Coronary artery (tissue), 2 donors: ENCODE data around the gene ONECUT2.
"Not testable (repeated sequence)": the region's sequence is repeated elsewhere in the genome, so short reads cannot be mapped to it uniquely, and the experiment has no call there.

Source experiments
- DNase-seq: peaks from one replicate; pipeline ENCODE4 v3.0.0-alpha.2; 2017; ENCODE audit warnings: low spot score
- H3K27ac ChIP-seq, 2 donors: fragments of 200-600 bp; sonication (generic); one replicate each; pipeline ENCODE4 v1.5.1; 2016 to 2019
- H3K4me3 ChIP-seq: fragments of 200-600 bp; sonication (generic); 2 replicates; pipeline ENCODE4 v1.5.1; 2016; ENCODE audit warnings: mild to moderate bottlenecking, moderate library complexity
- TF ChIP-seq, protein P1 (sequence below): fragments of 200-600 bp; sonication (generic); IDR thresholded peaks from one replicate; pipeline ENCODE4 v1.5.1; 2019; ENCODE audit warnings: antibody characterized with exemption

Gene ONECUT2

DNA sequence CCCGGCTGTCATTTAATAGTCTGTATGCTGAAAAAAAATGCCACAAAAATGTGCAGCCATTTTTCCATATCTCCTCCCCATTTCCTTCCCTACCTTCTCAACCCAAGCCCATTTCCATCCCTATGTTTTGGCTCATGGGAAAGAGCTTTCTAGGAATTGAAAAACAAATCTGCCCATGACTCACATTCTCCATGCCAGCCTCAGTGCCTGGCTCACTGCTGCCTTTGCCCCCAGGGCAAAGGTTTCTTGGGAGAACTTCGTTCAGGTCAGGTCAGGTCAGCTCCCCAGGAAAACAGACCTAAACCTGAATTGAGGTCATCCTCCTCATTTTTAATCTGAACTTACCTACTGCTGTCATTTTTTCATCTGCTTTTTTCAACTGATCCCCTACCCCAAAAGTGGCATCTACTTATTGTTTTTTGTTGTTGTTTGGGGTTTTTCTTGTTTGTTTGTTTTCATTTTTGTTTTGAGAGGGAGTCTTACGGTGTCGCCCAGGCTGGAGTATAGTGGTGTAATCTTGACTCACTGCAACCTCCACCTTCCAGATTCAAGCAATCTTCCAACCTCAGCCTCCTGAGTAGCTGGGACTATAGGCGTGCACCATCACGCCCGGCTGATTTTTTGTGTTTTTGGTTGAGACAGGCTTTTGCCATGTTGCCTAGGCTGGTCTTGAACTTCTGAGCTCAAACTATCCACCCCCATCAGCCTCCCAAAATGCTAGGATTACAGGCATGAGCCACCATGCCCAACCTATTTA, 84.7 kb downstream of the ONECUT2 start:
- no peak for DNase-seq
- TF ChIP-seq, protein P1, sequence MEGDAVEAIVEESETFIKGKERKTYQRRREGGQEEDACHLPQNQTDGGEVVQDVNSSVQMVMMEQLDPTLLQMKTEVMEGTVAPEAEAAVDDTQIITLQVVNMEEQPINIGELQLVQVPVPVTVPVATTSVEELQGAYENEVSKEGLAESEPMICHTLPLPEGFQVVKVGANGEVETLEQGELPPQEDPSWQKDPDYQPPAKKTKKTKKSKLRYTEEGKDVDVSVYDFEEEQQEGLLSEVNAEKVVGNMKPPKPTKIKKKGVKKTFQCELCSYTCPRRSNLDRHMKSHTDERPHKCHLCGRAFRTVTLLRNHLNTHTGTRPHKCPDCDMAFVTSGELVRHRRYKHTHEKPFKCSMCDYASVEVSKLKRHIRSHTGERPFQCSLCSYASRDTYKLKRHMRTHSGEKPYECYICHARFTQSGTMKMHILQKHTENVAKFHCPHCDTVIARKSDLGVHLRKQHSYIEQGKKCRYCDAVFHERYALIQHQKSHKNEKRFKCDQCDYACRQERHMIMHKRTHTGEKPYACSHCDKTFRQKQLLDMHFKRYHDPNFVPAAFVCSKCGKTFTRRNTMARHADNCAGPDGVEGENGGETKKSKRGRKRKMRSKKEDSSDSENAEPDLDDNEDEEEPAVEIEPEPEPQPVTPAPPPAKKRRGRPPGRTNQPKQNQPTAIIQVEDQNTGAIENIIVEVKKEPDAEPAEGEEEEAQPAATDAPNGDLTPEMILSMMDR: no peak

DNA sequence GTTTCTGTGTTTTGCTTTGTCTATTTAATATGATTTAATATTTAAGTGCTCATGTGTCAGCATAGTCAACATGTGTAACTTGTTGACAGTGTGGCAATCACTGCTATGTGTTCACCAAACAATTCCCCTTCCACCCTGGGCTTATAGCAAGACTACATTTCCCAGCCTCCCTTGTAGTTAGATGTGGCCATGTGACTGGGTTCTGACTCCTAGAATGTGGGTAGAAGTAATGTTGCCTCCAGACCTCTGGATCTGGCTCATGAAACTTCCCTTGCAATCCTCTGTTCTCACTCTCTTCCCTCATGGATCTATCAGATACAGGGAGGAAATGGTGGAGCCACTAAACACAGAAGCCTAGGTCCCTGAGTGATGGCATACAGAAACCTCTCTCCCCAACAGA, 87.2 kb downstream of the ONECUT2 start:
- not testable (repeated sequence) for DNase-seq, H3K27ac ChIP-seq, H3K4me3 ChIP-seq

More for the DNA sequence above, 84.7 kb downstream of the ONECUT2 start:
- Histone ChIP-seq H3K4me3 (no peak overlapping the region), H3K27ac (no peak overlapping the region)

DNA sequence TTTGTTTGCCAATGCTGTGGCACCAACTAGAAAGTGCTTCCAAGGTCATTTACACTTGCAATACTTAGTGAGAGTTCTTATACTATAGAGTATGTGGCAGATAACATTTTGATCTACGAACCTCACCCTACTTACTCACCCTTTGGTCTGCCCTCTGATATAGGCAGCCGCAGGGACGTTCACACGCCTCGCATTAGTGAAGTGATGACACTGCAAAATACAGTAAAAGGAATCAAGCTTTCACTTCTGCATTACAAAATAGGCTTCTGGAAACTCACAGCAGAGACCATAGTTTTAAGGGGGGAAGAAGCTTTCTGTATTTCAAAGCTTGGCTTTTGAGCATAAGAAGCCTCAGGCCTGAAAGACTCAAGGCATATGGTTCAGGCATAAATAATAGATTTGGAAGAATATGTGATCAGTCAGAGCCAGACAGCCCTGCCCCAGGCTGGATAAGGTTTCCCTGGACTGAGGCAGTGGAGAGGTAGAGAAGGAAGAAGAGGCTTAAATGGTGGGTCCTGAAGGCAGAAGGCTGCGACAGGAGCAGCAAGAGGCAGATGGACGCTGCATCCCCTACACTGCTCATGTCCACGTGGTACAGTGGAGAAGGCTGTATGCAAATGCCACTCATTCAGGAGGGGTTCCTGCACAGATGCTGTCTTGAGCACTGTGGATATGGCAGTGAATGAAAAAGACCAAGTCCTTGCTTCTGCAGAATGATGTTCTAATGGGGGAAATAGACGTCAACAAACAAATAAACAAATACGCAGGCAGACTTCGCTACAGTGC, 88.2 kb downstream of the ONECUT2 start:
- DNase-seq: no peak
- Histone ChIP-seq H3K4me3 (no peak overlapping the region), H3K27ac (no peak overlapping the region)
- TF ChIP-seq, protein P1: no peak

DNA sequence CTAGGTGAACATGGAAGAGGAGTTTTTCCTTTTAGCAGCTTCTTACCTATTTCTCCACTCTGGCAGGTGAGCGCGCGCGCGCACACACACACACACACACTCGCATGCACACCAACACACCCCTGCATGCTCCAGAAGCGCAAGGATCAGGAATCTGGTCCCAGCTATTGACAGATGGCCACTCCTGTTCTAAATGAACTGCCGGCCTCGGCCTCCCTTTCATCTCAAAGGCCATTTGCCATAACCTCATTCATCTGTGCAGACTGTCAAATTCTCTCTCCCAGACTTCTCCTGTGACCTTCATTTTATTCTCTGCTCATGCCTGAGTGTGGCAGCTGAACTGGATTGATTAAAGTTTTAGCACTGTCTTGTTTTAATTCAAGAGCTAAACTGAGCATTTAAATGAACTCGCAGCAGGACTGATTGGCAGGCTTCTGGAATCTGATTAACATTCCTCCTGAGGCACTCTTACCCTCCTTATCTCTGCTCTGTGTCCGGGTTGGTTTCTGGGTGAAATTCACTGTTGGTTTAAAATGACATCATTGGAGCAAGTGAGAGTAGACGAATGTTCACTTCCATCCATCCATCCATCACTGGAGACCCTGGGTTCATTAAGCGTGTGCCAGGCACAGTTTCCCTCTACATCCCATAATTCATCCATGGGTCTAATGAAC, 92.5 kb downstream of the ONECUT2 start:
- no peak overlapping the region for H3K4me3 ChIP-seq
- no peak for DNase-seq
- TF ChIP-seq, protein P1: no peak
- no peak overlapping the region for H3K27ac ChIP-seq

DNA sequence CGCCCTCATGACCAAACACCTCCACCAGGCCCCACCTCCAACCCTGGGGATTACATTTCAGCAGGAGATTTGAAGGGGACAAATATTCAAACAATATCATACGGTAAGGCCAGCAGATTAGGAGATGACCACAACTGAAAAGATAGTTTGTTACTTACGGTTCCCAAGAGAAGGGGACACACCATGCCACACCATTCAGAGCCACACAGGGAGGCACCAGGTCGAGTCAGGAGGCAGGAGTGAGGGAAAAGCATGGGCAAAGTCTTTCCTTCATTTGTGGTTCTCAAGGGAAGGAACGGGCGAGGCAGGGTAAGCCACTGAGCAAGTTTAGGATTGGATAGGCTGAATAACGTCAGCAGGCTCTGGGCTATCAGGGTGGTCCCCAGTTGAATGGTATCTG, 94.0 kb downstream of the ONECUT2 start:
- no peak overlapping the region for H3K27ac ChIP-seq
- TF ChIP-seq, protein P1: no peak
- no peak for DNase-seq
- H3K4me3 ChIP-seq: no peak overlapping the region

DNA sequence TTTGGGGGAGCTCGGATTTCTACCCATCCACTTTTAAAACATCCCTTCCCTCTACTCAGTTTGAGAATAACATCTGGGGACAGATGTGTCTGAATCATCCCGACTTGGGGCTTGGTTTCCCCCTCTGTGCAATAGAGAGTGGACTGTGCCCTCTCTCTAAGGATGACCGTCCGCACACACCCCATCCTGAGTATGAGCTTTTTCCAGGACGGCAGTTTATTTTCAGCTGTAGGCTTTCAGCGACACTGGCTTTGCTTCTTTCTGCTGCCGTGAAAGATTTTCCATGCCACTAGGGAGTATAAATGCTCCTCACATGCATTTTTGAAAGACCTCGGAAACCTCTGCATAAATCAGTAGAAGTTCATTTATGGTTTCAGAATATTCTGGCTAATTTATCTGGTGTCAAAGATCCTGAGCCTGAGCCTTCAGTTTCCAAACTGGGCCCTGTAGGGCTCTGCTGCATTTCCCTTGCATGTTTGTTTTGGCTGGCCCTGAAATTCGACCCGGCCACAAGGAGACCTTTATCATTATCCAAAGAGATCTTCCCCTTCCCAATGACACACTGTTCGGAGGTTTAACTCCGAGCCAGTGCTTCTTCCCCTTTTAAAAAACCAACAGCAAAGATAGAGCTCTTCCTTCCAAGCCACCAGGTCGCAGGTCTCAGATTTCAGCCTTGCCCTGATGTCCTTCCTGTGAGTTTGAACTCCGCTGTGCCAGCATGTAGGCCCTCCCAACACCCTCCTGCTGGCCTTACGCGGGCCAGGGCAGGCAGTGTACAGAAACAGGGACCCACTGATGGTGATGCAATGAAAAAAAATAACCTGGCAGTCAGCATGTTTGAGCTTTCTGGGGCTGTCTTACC, 98.1 kb downstream of the ONECUT2 start:
- Histone ChIP-seq H3K27ac (peak overlapping the region in 1 of 2 donors; percentile 3), H3K4me3 (peak overlapping the region; percentile 21)
- DNase-seq: no peak
- TF ChIP-seq, protein P1: no peak
